ENCODE measurements around the gene PRSS53.

- no peak for TF ChIP-seq EZH2 (IDR thresholded peaks at IDR 0.05; ENCODE audit: borderline replicate concordance, low read depth, low read length, severe bottlenecking)
- TF ChIP-seq, protein P1, sequence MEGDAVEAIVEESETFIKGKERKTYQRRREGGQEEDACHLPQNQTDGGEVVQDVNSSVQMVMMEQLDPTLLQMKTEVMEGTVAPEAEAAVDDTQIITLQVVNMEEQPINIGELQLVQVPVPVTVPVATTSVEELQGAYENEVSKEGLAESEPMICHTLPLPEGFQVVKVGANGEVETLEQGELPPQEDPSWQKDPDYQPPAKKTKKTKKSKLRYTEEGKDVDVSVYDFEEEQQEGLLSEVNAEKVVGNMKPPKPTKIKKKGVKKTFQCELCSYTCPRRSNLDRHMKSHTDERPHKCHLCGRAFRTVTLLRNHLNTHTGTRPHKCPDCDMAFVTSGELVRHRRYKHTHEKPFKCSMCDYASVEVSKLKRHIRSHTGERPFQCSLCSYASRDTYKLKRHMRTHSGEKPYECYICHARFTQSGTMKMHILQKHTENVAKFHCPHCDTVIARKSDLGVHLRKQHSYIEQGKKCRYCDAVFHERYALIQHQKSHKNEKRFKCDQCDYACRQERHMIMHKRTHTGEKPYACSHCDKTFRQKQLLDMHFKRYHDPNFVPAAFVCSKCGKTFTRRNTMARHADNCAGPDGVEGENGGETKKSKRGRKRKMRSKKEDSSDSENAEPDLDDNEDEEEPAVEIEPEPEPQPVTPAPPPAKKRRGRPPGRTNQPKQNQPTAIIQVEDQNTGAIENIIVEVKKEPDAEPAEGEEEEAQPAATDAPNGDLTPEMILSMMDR (IDR thresholded peaks at IDR 0.05; ENCODE audit: borderline replicate concordance, extremely low read depth, low read length, poor library complexity, severe bottlenecking) = no peak
Measured at GRCh38 chr16:31094424-31095120, 5.8 kb upstream of the PRSS53 start, which contains the start of gene VKORC1.
